Measurements from ENCODE around the gene SCIMP. TPM values are rescaled to one million over a fixed set of nuclear protein-coding genes. Genes with fewer than 3 reads are reported as not detected.
"Not testable (repeated sequence)": the region's sequence is repeated elsewhere in the genome, so short reads cannot be mapped to it uniquely, and the experiment has no call there.

Gene SCIMP
- total and polyA plus RNA-seq, 3 donors from 2014 or later: 0.39 to 2.5 (median 0.50) TPM

GRCh38 chr17:5182597-5183409 is 51.9 kb downstream of the SCIMP start:
- 89 to 91% methylated on average over 6 of the region's 6 CpGs for WGBS, 2 donors
- H3K36me3 ChIP-seq (ENCODE audit: low read depth, missing control alignments): no peaks in the 10 kb centered on the region
- intact Hi-C loops (cut with DNase I; ENCODE audit: low total_unique reads): no loop called here

GRCh38 chr17:5181509-5182305 is 53.0 kb downstream of the SCIMP start:
- TF ChIP-seq POLR2A (IDR thresholded peaks at IDR 0.05) (no peak), CTCF (IDR thresholded peaks at IDR 0.05) (no peak)
- Histone ChIP-seq H3K27ac (no peak overlapping the region), H3K9me3 (peaks cover 3% of the 10 kb centered on the region), H3K36me3 (ENCODE audit: low read depth, missing control alignments) (no peaks in the 10 kb centered on the region), H3K4me1 (no peaks in the 10 kb centered on the region), H3K4me3 (no peak overlapping the region), H3K27me3 (no peaks in the 10 kb centered on the region)
- intact Hi-C loops (cut with DNase I; ENCODE audit: low total_unique reads): no loop called here
- DNase-seq: no peak
- WGBS, 2 donors: 96% methylated on average over 10 of the region's 10 CpGs

More at GRCh38 chr17:5182597-5183409, 51.9 kb downstream of the SCIMP start:
- Histone ChIP-seq H3K27me3 (no peaks in the 10 kb centered on the region), H3K4me1 (no peaks in the 10 kb centered on the region), H3K4me3 (no peak overlapping the region), H3K9me3 (peaks cover 3% of the 10 kb centered on the region), H3K27ac (no peak overlapping the region)
- no peak for DNase-seq
- TF ChIP-seq POLR2A (IDR thresholded peaks at IDR 0.05): no peak
- no peak for TF ChIP-seq CTCF (IDR thresholded peaks at IDR 0.05)

- Histone ChIP-seq H3K4me3 (no peak overlapping the region), H3K27me3 (no peaks in the 10 kb centered on the region), H3K27ac (no peak overlapping the region), H3K4me1 (no peaks in the 10 kb centered on the region), H3K9me3 (peaks cover 3% of the 10 kb centered on the region), H3K36me3 (ENCODE audit: low read depth, missing control alignments) (no peaks in the 10 kb centered on the region)
- DNase-seq: no peak
- TF ChIP-seq CTCF (IDR thresholded peaks at IDR 0.05) (no peak), POLR2A (IDR thresholded peaks at IDR 0.05) (no peak)
- 96% methylated on average over 11 to 12 of the region's 12 CpGs for WGBS, 2 donors
- intact Hi-C loops (cut with DNase I; ENCODE audit: low total_unique reads): no loop called here
Measured at GRCh38 chr17:5179003-5179402, 55.7 kb downstream of the SCIMP start.

GRCh38 chr17:5175027-5175426 is 59.6 kb downstream of the SCIMP start:
- intact Hi-C loops (cut with DNase I; ENCODE audit: low total_unique reads); DNase-seq; H3K9me3 ChIP-seq: not testable (repeated sequence)

GRCh38 chr17:5165791-5166564 is 68.7 kb downstream of the SCIMP start:
- H3K9me3 ChIP-seq; DNase-seq; H3K4me1 ChIP-seq; H3K27ac ChIP-seq; H3K27me3 ChIP-seq; intact Hi-C loops (cut with DNase I; ENCODE audit: low total_unique reads); H3K36me3 ChIP-seq (ENCODE audit: low read depth, missing control alignments); H3K4me3 ChIP-seq: not testable (repeated sequence)
- WGBS, 2 donors: 80 to 86% methylated on average over 6 to 7 of the region's 7 CpGs

More at GRCh38 chr17:5175027-5175426, 59.6 kb downstream of the SCIMP start:
- H3K27ac ChIP-seq; H3K27me3 ChIP-seq; H3K4me3 ChIP-seq; H3K36me3 ChIP-seq (ENCODE audit: low read depth, missing control alignments); H3K4me1 ChIP-seq: not testable (repeated sequence)
- 91 to 92% methylated on average over 2 to 7 of the region's 7 CpGs for WGBS, 2 donors

Data from testis (tissue), 3 donors.